GM19395 (cell line): ENCODE measurements around the gene PDX1.

Experiments
- ATAC-seq: cut with Tn5 transposase; IDR thresholded peaks from one replicate; pipeline ENCODE4 v1.9.1; 2021; ENCODE audit warnings: mild to moderate bottlenecking, moderate library complexity; ENCODE audit not compliant: unreplicated experiment

The PDX1 gene

DNA sequence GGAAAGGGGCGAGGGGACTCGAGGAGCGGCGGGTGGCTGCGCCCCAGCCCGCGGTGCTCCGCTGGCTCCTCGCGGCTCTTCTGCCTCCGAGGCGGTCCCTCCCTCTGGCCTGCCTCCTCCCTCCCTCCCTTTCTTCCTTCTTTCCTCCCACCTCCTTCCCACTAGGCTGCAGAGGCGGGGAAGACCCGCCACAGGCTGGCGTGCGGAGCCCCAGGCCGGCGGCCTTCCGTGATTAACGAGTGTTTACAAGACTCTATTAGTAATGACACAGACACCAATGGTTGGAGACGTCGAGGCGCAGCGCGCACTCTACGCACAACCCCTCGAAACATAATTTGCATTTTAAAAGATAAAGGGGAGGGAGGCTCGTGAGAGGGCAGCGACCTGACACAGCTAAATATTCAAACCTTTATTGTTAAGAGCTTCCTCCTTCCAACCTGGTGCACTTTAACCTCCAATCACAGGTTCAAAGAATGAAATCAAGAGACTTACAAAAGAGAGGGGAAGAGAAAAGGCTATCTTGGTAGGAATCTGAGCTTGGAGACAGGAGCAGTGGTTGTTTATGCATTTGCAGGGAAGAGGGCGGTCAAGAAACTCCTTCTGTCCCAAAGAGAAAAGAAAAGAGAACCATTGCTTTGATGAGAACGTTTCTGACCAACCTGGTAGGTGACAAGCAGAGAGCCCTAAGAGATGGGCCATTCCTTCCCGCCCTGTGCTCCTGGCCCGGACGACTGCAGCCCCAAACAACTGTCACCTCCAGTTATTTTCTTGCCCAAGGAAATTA lies 49.5 kb downstream of the PDX1 start, which contains the start of gene CDX2:
Gene CDX2 (minus strand): TSS at position 234 of the 784 bp plus-strand sequence. CDS start 309 bp downstream, outside the sequence.
- ATAC-seq, result no peak

DNA sequence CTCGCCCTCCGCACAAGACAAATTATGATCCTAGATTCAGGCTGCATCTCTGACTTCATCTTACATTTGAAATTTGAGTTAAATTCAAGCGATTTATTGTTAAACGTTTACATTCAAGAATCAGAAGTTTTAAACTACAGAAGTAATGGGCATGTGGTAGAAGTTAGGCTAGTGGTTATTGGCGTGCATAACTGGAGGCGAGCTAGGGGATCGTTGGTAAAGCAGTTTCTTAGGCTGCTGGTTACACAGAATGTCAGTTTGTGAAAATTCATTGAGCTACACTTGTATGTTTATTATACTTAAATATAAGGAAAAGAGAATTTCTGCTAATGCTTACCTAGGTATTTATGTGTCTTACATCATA lies 50.0 kb downstream of the PDX1 start:
- no peak for ATAC-seq

DNA sequence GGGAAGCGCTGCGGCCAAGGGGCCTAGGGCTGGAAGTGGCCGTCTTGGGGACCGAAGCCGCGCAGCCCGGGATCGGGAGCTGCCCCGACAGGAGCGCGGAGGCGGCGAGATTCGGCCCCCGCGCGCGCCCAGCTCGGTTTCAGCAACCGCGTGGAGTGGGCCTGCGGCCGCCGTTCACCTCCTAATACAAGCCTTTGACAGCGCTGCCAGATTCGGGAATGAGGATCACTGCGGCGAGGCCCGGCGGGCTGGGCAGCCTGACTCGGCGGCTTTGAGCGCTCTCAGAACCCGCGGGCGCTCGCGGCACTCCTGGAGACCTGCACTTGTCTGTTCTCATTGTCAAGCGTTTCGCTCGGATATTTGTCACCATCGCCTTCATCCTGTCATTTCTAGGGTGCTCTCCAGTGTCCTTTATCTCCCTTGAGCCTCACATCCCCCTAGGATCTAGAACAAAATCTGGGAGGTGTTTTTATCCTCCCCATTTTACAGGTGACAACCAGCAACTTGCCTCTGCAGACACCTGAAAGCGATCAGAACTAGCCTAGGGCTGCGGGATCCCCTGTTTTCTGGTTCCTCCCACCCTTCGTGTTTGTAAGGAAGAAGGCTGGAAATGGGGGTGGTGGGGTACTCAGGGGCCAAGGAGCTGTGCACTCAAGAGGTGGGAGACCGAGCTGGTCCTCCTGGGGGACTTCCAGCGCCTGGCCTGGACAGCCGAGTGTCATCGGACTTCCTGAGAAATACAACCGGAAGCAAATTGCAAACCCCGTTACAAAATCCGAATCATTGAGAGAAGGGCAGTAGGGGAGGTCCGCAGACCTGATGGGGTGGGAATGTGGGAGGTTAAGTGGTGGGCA lies 50.8 kb downstream of the PDX1 start:
- no peak for ATAC-seq

DNA sequence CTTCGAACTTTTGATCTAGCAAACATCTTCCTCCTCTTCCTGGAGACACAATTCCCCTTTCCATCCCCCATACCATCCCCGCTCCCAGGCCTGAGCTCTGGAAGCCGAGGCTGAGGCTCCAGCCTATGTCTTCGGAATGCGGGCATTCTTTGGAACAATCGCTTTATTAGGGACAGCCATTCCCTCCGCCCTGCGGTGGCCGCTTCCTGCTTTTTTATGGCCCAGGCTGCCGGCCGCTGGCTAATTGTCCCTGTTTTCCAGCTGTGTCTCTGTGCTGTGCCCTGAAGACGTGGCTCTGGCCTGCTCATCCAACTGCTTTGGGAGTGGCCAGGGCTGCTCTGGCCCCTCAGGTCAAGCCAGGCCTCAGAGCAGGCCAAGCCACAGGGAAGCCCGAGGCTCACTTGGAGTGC lies 51.4 kb downstream of the PDX1 start:
- ATAC-seq, result no peak

- ATAC-seq, result no peak
Measured at GRCh38 chr13:27971776-27972477, 52.1 kb downstream of the PDX1 start.

- no peak for ATAC-seq
Measured at GRCh38 chr13:27972478-27972820, 52.6 kb downstream of the PDX1 start.

GRCh38 chr13:27973291-27973690 lies 53.5 kb downstream of the PDX1 start:
- no peak for ATAC-seq

GRCh38 chr13:27973961-27974662 lies 54.3 kb downstream of the PDX1 start:
- ATAC-seq, result no peak
